HG03103 (cell line): ENCODE results near the gene TRA2A.
"Not testable (repeated sequence)": the region's sequence is repeated elsewhere in the genome, so short reads cannot be mapped to it uniquely, and the experiment has no call there.

Source experiments
- ATAC-seq: cut with Tn5 transposase; IDR thresholded peaks from one replicate; pipeline ENCODE4 v1.9.1; 2021; ENCODE audit warnings: low read depth; ENCODE audit not compliant: unreplicated experiment

Gene TRA2A

GRCh38 chr7:23531794-23532489, at the start of gene TRA2A:
Gene TRA2A, minus strand, starts transcription at chr7:23531981. Its CDS starts 157 bp downstream, at chr7:23531824.
- peak; percentile 89 for ATAC-seq

- peak; percentile 86 for ATAC-seq
Observed at GRCh38 chr7:23570592-23571200, 38.9 kb upstream of the TRA2A start.

DNA sequence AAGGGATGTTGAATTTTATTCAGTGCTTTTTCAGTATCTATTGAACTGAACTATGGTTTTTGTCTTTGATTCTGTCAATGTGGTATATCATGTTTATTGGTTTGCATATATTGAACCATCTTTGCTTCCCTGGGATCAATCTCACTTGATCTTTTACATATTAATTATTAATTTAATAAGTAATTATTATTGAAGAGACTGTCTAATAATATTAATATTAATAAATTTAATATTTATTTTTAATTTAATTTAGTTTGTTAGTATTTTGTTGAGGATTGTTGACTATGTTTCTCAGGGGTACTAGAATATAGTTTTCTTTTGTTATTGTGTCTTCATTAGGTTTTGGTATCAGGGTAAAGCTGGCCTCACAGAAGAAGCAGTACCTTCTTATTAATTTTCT, 26.5 kb upstream of the TRA2A start:
- no peak for ATAC-seq

DNA sequence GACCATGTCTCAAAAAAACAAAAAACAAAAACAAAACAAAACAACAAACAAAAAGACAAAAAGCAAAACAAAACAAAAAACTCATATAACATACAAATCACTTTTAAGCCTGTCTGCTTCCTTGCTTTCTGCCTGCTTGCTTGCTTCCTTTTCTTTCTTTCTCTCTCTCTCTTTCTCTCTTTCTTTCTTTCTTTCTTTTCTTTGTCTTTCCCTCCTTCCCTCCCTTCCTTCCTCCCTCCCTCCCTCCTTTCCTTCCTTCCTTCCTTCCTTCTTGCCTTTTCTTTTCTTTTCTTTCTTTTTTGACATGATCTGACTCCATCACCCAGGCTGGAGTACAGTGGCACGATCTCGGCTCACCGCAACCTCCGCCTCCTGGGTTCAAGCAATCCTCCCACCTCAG, 15.9 kb upstream of the TRA2A start:
- no peak for ATAC-seq

GRCh38 chr7:23546897-23547572, 15.3 kb upstream of the TRA2A start:
- peak; percentile 49 for ATAC-seq

- no peak for ATAC-seq
Observed at GRCh38 chr7:23545493-23545892, 13.7 kb upstream of the TRA2A start.

DNA sequence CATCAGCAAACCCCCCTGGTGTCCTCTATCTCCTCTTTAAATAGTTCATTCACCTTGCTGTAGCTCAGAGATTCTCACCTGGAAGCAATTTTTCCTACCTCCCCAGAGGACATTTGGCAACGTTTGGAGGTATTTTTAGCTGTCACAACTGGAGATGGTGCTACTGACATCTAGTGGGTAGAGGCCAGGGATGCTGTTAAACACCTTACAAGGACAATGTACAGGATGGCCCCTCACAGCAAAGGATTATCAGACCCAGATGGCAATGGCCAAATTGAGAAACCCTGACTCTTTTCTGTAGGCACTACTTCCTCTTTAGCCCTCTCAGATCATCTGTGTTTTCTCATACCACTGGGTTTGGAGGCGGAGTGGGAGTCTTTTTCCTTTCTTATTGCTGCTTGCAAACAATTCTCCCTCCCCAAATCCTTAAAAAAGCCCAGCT, 13.2 kb upstream of the TRA2A start:
- peak; percentile 59 for ATAC-seq

- ATAC-seq: no peak
Observed at GRCh38 chr7:23542752-23543151, 11.0 kb upstream of the TRA2A start.

- peak; percentile 51 for ATAC-seq
Observed at GRCh38 chr7:23539494-23539907, 7.7 kb upstream of the TRA2A start.

- no peak for ATAC-seq
Observed at GRCh38 chr7:23538301-23538700, 6.5 kb upstream of the TRA2A start.

DNA sequence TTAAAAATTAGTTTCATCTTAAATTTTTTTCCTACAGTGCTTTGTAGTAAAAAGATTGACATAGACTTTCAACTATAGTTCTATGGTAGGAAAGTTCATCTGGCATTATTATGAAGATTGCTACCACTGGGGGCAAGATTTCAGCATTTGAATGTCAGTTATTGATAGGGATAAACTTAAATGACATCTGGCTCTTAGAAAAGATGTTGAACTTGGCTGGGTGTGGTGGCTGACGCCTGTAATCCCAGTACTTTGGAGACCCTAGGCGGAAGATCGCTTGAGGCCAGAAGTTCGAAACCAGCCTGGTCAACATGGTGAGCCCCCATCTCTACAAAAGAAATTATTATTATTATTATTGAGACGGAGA, 1.4 kb upstream of the TRA2A start:
- no peak for ATAC-seq

GRCh38 chr7:23532490-23533237, 883 bp upstream of the TRA2A start:
- no peak for ATAC-seq

DNA sequence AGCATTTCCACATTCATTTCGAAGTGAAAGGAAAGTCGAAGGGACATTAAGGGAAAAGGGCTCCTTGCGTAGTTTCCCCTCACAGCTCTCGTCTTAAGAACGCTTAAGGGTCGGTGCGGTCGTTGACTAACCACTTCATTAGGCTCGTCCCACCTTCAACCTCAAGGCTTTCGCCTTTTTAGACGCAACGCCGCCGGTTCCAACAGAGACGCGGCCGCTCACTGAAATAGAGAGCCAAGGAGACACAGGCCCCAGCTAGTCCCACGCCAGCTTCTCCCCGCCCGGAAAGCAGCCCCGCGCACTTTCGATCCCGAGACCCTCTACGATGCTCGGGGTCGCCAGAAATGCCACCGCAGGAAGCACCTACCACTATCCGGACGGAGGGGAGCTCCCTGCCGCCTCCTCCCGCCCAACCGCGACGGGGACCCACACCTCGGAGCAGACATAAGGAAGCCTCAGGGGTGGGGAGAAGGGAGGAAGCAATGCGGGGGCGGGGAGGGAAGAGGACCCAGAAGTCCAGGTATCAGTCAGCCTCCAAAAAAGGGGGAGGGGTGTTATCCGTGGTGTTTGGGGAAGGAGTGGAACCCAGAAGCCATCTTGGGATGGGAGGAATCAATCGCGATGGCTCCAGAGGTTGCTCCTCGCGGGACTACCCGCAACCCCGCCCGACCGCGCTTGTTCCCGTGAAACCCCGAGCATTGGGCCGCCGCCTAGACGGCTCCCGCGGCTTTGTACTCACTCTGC, 559 bp downstream of the TRA2A start:
- ATAC-seq: peak; percentile 17

GRCh38 chr7:23530405-23530804, 1.4 kb downstream of the TRA2A start:
- no peak for ATAC-seq

- no peak for ATAC-seq
Observed at GRCh38 chr7:23529262-23529859, 2.4 kb downstream of the TRA2A start.

DNA sequence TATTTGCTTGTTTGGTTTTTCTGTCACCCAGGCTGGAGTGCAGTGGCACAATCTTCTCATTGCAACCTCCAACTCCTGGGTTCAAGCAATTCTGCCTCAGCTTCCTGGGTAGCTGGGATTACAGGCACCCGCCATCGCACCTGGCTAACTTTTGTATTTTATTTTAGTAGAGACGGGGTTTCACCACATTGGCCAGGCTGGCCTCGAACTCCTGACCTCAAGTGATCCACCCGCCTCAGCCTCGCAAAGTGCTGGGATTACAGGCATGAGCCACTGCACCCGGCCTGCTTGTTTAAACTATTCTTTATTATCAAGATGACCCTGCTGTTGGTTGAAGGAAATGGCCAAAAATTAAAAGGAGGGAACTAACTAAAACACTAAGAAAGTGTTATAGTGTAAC, 6.2 kb downstream of the TRA2A start:
- ATAC-seq: not testable (repeated sequence)

DNA sequence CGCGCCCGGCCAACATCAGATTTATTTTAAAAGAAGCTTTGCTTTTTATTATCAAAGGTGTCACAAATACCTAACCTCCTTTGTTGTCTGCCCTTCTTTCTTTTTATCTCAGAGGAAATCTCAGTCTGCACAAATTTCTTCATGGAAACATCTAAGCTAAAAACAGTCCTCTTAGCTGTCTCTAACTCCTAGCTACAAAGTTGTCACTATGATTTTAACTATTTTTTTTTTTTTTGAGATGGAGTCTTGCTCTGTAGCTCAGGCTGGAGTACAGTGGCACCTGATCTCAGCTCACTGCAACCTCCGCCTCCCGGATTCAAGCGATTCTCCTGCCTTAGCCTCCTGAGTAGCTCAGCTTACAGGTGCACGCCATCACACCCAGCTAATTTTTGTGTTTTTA, 7.3 kb downstream of the TRA2A start:
- no peak for ATAC-seq

DNA sequence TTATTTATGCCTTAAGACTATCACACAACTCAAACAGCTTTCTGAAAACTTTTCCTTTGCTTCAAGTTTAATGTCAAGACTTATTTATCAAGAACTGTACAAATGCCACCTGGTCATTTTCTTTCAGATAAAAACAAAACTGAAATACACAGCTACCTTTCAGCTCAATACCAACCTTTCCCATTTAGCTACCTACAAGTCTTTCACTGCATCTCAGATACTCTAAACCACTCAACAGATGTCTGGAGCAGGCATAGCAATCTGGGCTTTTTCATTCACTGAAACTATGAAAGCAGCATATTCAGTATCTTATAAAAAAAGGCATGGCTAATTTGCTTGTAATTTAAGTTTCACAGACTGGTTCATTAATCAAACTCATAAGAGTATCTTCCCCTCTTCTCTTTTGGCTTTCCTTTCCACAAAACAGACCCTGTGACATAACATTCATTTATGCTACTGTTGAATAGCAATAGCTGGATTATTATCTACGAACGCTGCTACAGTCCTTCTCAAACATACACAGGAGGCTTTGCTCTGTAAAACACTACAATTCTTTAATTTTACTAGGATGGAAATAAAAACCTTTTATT, 8.2 kb downstream of the TRA2A start:
- ATAC-seq: no peak

GRCh38 chr7:23520582-23520981, 11.2 kb downstream of the TRA2A start:
- no peak for ATAC-seq

DNA sequence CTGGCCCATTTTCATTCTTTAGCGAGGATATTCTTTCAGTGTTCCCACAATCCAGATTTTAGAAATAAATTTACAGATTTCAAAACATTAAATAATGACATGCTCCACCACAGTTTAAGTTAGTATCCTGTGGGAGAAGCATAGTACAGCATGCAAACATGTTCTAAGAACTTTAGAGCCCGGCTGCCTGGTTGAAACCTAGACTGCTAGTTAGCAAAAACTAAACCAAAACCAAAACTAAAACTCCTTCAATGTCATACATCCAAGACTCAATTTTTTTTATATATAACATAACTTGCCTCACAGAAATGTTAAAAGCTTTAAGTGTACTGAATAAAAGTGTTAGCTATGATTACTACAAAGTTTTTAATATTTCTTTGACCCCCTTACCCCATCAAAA, 17.0 kb downstream of the TRA2A start:
- ATAC-seq: no peak
